HepG2 (cell line): Measurements from ENCODE around the gene STK24. TPM values are rescaled to one million over a fixed set of nuclear protein-coding genes. Genes with fewer than 3 reads are reported as not detected.

Experiments
- ATAC-seq: fragments of 200-7000 bp; cut with Tn5 transposase; 3 replicates; pipeline ENCODE4 v1.9.1; 2020; ENCODE audit warnings: mild to moderate bottlenecking, moderate library complexity
- BruUV-seq: library from RNA; stranded (reverse); fragments of 400-500 nt; replicated peaks from 2 replicates; lab custom pipeline; 2021; lab: Mats Ljungman, UMichigan
- CTCF ChIA-PET: fragments of 300-600 bp; formaldehyde crosslinking; extraction: SDS; loops from one replicate; lab custom pipeline; 2021; ENCODE audit warnings: low total read pairs, inconsistent platforms, low intra/inter-chr PET ratio; lab: Yijun Ruan, JAX
- POLR2A ChIA-PET: fragments of 350-600 bp; sonication (Branson Sonifier 250); formaldehyde crosslinking; loops from one replicate; lab custom pipeline; 2020; ENCODE audit warnings: antibody characterized with exemption, inconsistent platforms; lab: Yijun Ruan, JAX
- DNase-seq: peaks from one replicate; pipeline ENCODE4 v3.0.0-alpha.2; 2015; ENCODE audit warnings: low spot score
- FAIRE-seq: peaks from 3 replicates; lab custom pipeline; 2011; peaks lifted over from hg19 to GRCh38; lab: Jason Lieb, UNC
- H2AFZ ChIP-seq: one replicate; pipeline ENCODE4 v1.6.1; 2011; ENCODE audit warnings: low read length, inconsistent platforms
- H3K27ac ChIP-seq: fragments of 300-600 bp; 3 replicates; pipeline ENCODE4 v1.8.0; 2011; ENCODE audit warnings: mixed run types, mild to moderate bottlenecking, mixed read lengths, low read length, inconsistent platforms; ENCODE audit not compliant: insufficient read depth; ENCODE audit errors: extremely low read length
- H3K27me3 ChIP-seq, 2 experiments: fragments of 200-600 bp in 1 of 2; 2 replicates in 1 of 2; 3 replicates in 1 of 2; pipeline versions ENCODE4 v1.6.0 to v1.8.0; 2011; ENCODE audit warnings: low read length in 2 of 2, mild to moderate bottlenecking in 2 of 2, moderate library complexity in 2 of 2, inconsistent platforms in 1 of 2; ENCODE audit not compliant: insufficient read depth in 2 of 2, control insufficient read depth in 1 of 2
- H3K36me3 ChIP-seq, 2 experiments: fragments of 200-600 bp in 1 of 2; replicated peaks in 1 of 2; 2 replicates in 1 of 2; 3 replicates in 1 of 2; pipeline versions ENCODE4 v1.5.1 to v1.8.0; 2011; ENCODE audit warnings: low read length in 2 of 2, inconsistent platforms in 1 of 2; ENCODE audit not compliant: insufficient read depth in 2 of 2, control insufficient read depth in 1 of 2
- H3K4me1 ChIP-seq: 2 replicates; pipeline ENCODE4 v1.5.1; 2012; ENCODE audit warnings: low read length, inconsistent platforms; ENCODE audit not compliant: insufficient read depth
- H3K4me2 ChIP-seq: 2 replicates; pipeline ENCODE4 v1.6.0; 2011; ENCODE audit warnings: low read depth, low read length, inconsistent platforms
- H3K4me3 ChIP-seq, 3 experiments: fragments of 200-600 bp in 1 of 3; sonication (generic), shearing (Covaris generic) in 1 of 3; replicated peaks in 1 of 3; 2 replicates each; pipeline ENCODE4 v1.5.1; 2011 to 2016; ENCODE audit warnings: low read length in 3 of 3, inconsistent platforms in 2 of 3, low read depth in 2 of 3, mild to moderate bottlenecking in 2 of 3, control low read depth in 1 of 3, mixed read lengths in 1 of 3; ENCODE audit not compliant: insufficient read depth in 1 of 3
- H3K79me2 ChIP-seq: one replicate; pipeline ENCODE4 v1.6.1; 2011; ENCODE audit warnings: low read length, inconsistent platforms; ENCODE audit not compliant: insufficient read depth
- H3K9ac ChIP-seq: 2 replicates; pipeline ENCODE4 v1.6.0; 2011; ENCODE audit warnings: mild to moderate bottlenecking, low read depth, low read length, inconsistent platforms; ENCODE audit not compliant: insufficient read depth
- H3K9me3 ChIP-seq: 2 replicates; pipeline ENCODE4 v1.5.1; 2012; ENCODE audit warnings: mild to moderate bottlenecking, low read length
- H4K20me1 ChIP-seq: 2 replicates; pipeline ENCODE4 v1.6.0; 2011; ENCODE audit warnings: inconsistent platforms, mild to moderate bottlenecking, low read length, moderate library complexity; ENCODE audit not compliant: insufficient read depth
- AGO2 ChIP-seq: fragments of 200-400 bp; formaldehyde crosslinking; optimal IDR thresholded peaks from 2 replicates; pipeline ENCODE3; 2017; ENCODE audit warnings: mild to moderate bottlenecking, low read depth, low read length, moderate library complexity
- ETS1 ChIP-seq: sonication (generic); formaldehyde crosslinking; IDR thresholded peaks from 2 replicates; pipeline ENCODE4 v1.4.0; 2020; ENCODE audit warnings: missing genetic modification reagents
- RBM22 ChIP-seq: fragments of 200-400 bp; formaldehyde crosslinking; optimal IDR thresholded peaks from 2 replicates; pipeline ENCODE3; 2017; ENCODE audit warnings: mild to moderate bottlenecking, low read length, moderate library complexity
- SP4 ChIP-seq: sonication (generic); formaldehyde crosslinking; IDR thresholded peaks from 2 replicates; pipeline ENCODE4 v1.8.1; 2023; ENCODE audit warnings: mild to moderate bottlenecking, missing genetic modification reagents
- ZBTB20 ChIP-seq: sonication (generic); formaldehyde crosslinking; IDR thresholded peaks from 2 replicates; pipeline ENCODE4 v1.8.1; 2023; ENCODE audit warnings: missing genetic modification reagents, low read depth, mild to moderate bottlenecking, borderline replicate concordance
- ZNF292 ChIP-seq: sonication (generic); formaldehyde crosslinking; IDR thresholded peaks from 2 replicates; pipeline ENCODE4 v1.8.1; 2022; ENCODE audit warnings: mild to moderate bottlenecking, low read depth, missing genetic modification reagents, borderline replicate concordance
- ZNF672 ChIP-seq: sonication (generic); formaldehyde crosslinking; IDR thresholded peaks from 2 replicates; pipeline ENCODE4 v1.8.1; 2022; ENCODE audit warnings: missing genetic modification reagents
- ZNF740 ChIP-seq: sonication (generic); formaldehyde crosslinking; IDR thresholded peaks from 2 replicates; pipeline ENCODE4 v1.4.0; 2020; ENCODE audit warnings: missing genetic modification reagents
- ZNF839 ChIP-seq: sonication (generic); formaldehyde crosslinking; IDR thresholded peaks from 2 replicates; pipeline ENCODE4 v1.4.0; 2020; ENCODE audit warnings: missing genetic modification reagents, mild to moderate bottlenecking, borderline replicate concordance
- WGBS: methylation state at CpG from one replicate; pipeline ENCODE4 v1.1.6; 2017; ENCODE audit warnings: low lambda C conversion rate; 5-methylcytosine and 5-hydroxymethylcytosine counted together
- in situ Hi-C: cut with HindIII; loops from 2 replicates; pipeline ENCODE4 v1.10.0; 2017; ENCODE audit warnings: low pct_unique_long_range_greater_than_20kb; ENCODE audit not compliant: extremely low pct_ligation_motif_present
- intact Hi-C: fragments of 100-400 bp; cut with micrococcal nuclease; formaldehyde crosslinking; loops from one replicate; pipeline ENCODE4 v1.10.0; 2022; ENCODE audit not compliant: unreplicated experiment
- polyA plus RNA-seq, 8 experiments: library from polyadenylated mRNA; depleted of rRNA in 3 of 8; stranded (reverse) in 7 of 8; unstranded in 1 of 8; fragments of >200 nt; fragmentation: Illumina TruSeq in 4 of 8; extraction: Trizol in 4 of 8; gene quantifications; 2 replicates each; pipeline versions ENCODE4 v1.2.1 to v1.2.3, GENCODE V29; 2011 to 2016; ENCODE audit warnings: low read depth in 4 of 8, missing spikeins in 1 of 8, mixed read lengths in 1 of 8; ENCODE audit not compliant: insufficient read depth in 1 of 8
- total RNA-seq, 5 experiments: library from RNA; depleted of rRNA; stranded (reverse); fragments of >200 nt; fragmentation: Illumina TruSeq; extraction: Trizol; gene quantifications; 2 replicates each; pipeline ENCODE4 v1.2.3, GENCODE V29; 2016; ENCODE audit warnings: low read depth in 1 of 5
- TF ChIP-seq, protein P1 (sequence below): fragments of 450-650 bp; IDR thresholded peaks from 2 replicates; pipeline ENCODE4 v1.6.1; 2017; ENCODE audit warnings: mild to moderate bottlenecking
- TF ChIP-seq, protein P2 (sequence below): sonication (generic); formaldehyde crosslinking; conservative IDR thresholded peaks from 2 replicates; pipeline ENCODE4 v1.5.0; 2020; ENCODE audit warnings: missing genetic modification reagents
- TF ChIP-seq, protein P3 (sequence below), 2 experiments: sonication (generic) in 1 of 2; formaldehyde crosslinking in 1 of 2; IDR thresholded peaks; 2 replicates each; pipeline versions ENCODE4 v1.6.1 to v1.9.0; 2014 to 2022; ENCODE audit warnings: antibody characterized with exemption in 1 of 2, borderline replicate concordance in 1 of 2, inconsistent platforms in 1 of 2, low read depth in 1 of 2, missing genetic modification reagents in 1 of 2

Gene STK24
- total and polyA plus RNA-seq, 2 of the 13 experiments (the other 11 are each of a cell fraction or from before 2014, with no cell fraction given), result 51.3 to 73.0 TPM

DNA sequence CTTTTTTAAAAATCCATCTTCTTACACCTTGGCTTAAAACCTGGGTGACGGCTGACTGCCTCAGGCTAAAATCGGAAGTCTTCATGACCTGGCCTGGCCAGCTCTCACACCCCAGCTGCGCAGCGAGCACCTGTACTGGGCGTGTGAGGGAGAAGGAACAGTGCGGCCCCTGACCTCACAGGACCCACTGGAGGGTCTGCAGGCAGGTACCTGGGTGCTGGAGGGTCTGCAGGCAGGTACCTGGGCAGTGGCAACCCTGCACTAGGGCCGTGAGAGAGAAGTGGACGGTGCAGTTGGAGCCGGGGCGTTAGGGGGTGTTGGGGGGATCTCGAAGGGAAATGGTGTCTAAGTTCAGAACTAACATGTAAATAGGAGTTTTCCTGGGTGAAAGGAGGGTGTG lies 144.3 kb downstream of the STK24 start:
- 98% methylated on average over 11 of the region's 11 CpGs for WGBS
- H3K9ac ChIP-seq, result no peak overlapping the region
- ChIA-PET POLR2A (no interaction called here), CTCF (no interaction called here)
- ATAC-seq, result no peak
- H3K27ac ChIP-seq, result no peak overlapping the region
- no peak overlapping the region for H2AFZ ChIP-seq
- no TSS peak for BruUV-seq
- H3K4me2 ChIP-seq, result no peak overlapping the region
- no peak for DNase-seq
- in situ Hi-C loops, result loop anchor here (25.0 kb wide), 1 partner anchor 570 kb away; no protein-coding TSS in a partner anchor
- H3K36me3 ChIP-seq, result peaks cover 47 to 78% of the 10 kb centered on the region in 2 experiments
- no peak overlapping the region for H3K4me3 ChIP-seq
- H3K27me3 ChIP-seq, result no peaks in the 10 kb centered on the region
- H3K79me2 ChIP-seq, result no peaks in the 10 kb centered on the region
- no peaks in the 10 kb centered on the region for H3K4me1 ChIP-seq
- H4K20me1 ChIP-seq, result peaks cover 2% of the 10 kb centered on the region; the same call in 1 of the 2 replicates
- intact Hi-C loops, result no loop called here
- FAIRE-seq, result no peak
- no peak for TF ChIP-seq ZBTB20 (CRISPR knock-in tag)
- TF ChIP-seq ZNF672 (CRISPR knock-in tag), result no peak
- TF ChIP-seq, protein P1, sequence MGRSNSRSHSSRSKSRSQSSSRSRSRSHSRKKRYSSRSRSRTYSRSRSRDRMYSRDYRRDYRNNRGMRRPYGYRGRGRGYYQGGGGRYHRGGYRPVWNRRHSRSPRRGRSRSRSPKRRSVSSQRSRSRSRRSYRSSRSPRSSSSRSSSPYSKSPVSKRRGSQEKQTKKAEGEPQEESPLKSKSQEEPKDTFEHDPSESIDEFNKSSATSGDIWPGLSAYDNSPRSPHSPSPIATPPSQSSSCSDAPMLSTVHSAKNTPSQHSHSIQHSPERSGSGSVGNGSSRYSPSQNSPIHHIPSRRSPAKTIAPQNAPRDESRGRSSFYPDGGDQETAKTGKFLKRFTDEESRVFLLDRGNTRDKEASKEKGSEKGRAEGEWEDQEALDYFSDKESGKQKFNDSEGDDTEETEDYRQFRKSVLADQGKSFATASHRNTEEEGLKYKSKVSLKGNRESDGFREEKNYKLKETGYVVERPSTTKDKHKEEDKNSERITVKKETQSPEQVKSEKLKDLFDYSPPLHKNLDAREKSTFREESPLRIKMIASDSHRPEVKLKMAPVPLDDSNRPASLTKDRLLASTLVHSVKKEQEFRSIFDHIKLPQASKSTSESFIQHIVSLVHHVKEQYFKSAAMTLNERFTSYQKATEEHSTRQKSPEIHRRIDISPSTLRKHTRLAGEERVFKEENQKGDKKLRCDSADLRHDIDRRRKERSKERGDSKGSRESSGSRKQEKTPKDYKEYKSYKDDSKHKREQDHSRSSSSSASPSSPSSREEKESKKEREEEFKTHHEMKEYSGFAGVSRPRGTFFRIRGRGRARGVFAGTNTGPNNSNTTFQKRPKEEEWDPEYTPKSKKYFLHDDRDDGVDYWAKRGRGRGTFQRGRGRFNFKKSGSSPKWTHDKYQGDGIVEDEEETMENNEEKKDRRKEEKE, result no peak
- TF ChIP-seq AGO2, result peak; percentile 79
- no peak for TF ChIP-seq ZNF292 (CRISPR knock-in tag)
- TF ChIP-seq ZNF839 (CRISPR knock-in tag), result no peak
- no peak for TF ChIP-seq ETS1 (CRISPR knock-in tag)
- TF ChIP-seq, protein P2, sequence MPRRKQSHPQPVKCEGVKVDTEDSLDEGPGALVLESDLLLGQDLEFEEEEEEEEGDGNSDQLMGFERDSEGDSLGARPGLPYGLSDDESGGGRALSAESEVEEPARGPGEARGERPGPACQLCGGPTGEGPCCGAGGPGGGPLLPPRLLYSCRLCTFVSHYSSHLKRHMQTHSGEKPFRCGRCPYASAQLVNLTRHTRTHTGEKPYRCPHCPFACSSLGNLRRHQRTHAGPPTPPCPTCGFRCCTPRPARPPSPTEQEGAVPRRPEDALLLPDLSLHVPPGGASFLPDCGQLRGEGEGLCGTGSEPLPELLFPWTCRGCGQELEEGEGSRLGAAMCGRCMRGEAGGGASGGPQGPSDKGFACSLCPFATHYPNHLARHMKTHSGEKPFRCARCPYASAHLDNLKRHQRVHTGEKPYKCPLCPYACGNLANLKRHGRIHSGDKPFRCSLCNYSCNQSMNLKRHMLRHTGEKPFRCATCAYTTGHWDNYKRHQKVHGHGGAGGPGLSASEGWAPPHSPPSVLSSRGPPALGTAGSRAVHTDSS (CRISPR knock-in tag), result no peak
- peak; percentile 39 for TF ChIP-seq RBM22
- TF ChIP-seq, protein P3, sequence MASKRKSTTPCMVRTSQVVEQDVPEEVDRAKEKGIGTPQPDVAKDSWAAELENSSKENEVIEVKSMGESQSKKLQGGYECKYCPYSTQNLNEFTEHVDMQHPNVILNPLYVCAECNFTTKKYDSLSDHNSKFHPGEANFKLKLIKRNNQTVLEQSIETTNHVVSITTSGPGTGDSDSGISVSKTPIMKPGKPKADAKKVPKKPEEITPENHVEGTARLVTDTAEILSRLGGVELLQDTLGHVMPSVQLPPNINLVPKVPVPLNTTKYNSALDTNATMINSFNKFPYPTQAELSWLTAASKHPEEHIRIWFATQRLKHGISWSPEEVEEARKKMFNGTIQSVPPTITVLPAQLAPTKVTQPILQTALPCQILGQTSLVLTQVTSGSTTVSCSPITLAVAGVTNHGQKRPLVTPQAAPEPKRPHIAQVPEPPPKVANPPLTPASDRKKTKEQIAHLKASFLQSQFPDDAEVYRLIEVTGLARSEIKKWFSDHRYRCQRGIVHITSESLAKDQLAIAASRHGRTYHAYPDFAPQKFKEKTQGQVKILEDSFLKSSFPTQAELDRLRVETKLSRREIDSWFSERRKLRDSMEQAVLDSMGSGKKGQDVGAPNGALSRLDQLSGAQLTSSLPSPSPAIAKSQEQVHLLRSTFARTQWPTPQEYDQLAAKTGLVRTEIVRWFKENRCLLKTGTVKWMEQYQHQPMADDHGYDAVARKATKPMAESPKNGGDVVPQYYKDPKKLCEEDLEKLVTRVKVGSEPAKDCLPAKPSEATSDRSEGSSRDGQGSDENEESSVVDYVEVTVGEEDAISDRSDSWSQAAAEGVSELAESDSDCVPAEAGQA (IDR thresholded peaks at IDR 0.05; ENCODE audit: low read depth), result no peak
- TF ChIP-seq, protein P3 (CRISPR knock-in tag; IDR thresholded peaks at IDR 0.05; ENCODE audit: borderline replicate concordance), result no peak
- no peak for TF ChIP-seq SP4
- TF ChIP-seq ZNF740 (CRISPR knock-in tag), result no peak
- no peaks in the 10 kb centered on the region for H3K9me3 ChIP-seq
